Erythroblast (primary cell): Measurements from ENCODE around the gene HEMK1.

Source experiments
- GATA1 ChIP-seq: IDR thresholded peaks from 2 replicates; pipeline ENCODE4 v1.6.1; 2011; ENCODE audit warnings: low read depth, mild to moderate bottlenecking, control low read depth, low read length, moderate library complexity
- POLR2A ChIP-seq: IDR thresholded peaks from 2 replicates; pipeline ENCODE4 v1.6.1; 2011; ENCODE audit warnings: mild to moderate bottlenecking, low read length

DNA sequence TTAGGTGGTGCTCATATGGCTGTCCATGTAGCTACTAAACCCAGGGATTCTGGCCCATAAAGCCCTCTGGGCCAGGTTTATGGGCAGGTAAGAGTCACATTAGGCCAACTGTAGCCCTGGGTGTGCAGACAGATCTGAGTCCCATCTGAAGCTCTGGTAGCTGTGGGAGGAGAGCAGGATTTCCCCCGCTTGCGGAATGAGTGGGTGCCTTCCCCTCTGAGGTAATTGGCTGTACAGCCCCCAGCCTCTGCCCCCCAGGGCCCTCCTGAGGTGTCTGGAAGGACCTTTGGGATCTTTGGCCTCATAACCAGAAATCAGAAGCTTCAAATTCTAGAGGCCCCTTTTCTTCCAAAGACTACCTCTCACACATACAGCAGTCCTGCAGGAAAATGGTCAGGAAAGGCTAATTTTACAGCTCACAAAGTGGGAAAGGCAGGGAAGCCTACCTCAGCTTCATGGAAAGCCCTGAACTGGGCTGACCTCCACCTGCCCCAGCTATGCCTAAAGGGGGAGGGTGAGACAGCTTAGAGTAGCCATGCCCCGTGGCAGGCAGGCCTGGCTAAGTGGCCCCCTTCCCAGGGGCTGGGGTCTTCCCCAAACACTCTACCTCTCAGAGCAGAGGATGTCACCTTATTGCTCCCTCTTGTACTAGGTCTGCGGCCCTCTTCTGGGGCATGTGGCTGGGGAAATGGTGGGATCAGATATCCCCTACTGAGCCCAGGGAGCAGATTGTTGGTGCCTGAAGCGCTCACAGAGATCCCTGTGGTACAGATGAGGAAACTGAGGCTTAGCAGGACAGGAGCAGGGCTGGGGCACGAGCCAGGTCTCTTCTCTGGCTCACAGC, 16.8 kb downstream of the HEMK1 start:
- TF ChIP-seq POLR2A: no peak
- TF ChIP-seq GATA1: no peak
